Upper lobe of right lung (tissue), 1 donor: Measurements from ENCODE around the gene ALDH2. TPM values are rescaled to one million over a fixed set of nuclear protein-coding genes. Genes with fewer than 3 reads are reported as not detected.
"Not testable (repeated sequence)": the region's sequence is repeated elsewhere in the genome, so short reads cannot be mapped to it uniquely, and the experiment has no call there.

ENCODE experiments used
- ATAC-seq: fragments of 200-7000 bp; cut with Tn5 transposase; one replicate; pipeline ENCODE4 v1.9.1; 2020; ENCODE audit warnings: mild to moderate bottlenecking, moderate library complexity
- DNase-seq: peaks from one replicate; pipeline ENCODE4 v3.0.0-alpha.2; 2020
- H3K27ac ChIP-seq: fragments of 200-600 bp; one replicate; pipeline ENCODE4 v1.8.0; 2022
- H3K27me3 ChIP-seq: fragments of 200-600 bp; one replicate; pipeline ENCODE4 v1.8.0; 2022; ENCODE audit warnings: mild to moderate bottlenecking
- H3K36me3 ChIP-seq: fragments of 200-600 bp; one replicate; pipeline ENCODE4 v1.8.0; 2022
- H3K4me1 ChIP-seq: fragments of 200-600 bp; one replicate; pipeline ENCODE4 v1.8.0; 2022
- H3K4me3 ChIP-seq: fragments of 200-600 bp; one replicate; pipeline ENCODE4 v1.8.0; 2022; ENCODE audit warnings: mild to moderate bottlenecking
- H3K9me3 ChIP-seq: fragments of 200-600 bp; one replicate; pipeline ENCODE4 v1.8.0; 2022
- CTCF ChIP-seq: fragments of 200-600 bp; IDR thresholded peaks from one replicate; pipeline ENCODE4 v1.8.0; 2022; ENCODE audit warnings: antibody characterized with exemption
- intact Hi-C: fragments of 100-400 bp; cut with DNase I; formaldehyde crosslinking; loops from one replicate; pipeline ENCODE4 v1.11.0; 2022
- total RNA-seq: library from RNA; stranded (reverse); fragmentation: NEBNext Ultra II Directional; extraction: Animal tissue kit (Norgen Biotek cat#: 25700); gene quantifications from one replicate; pipeline ENCODE4 v1.2.1, GENCODE V29; 2021
- donor health status: DM: no; HTN: yes; CAD: no; lungs with severe emphysema.

Gene ALDH2
- total RNA-seq, 1 donor from 2014 or later: 329 TPM

- ATAC-seq: no peak
- H3K4me1 ChIP-seq: peaks cover 33% of the 10 kb centered on the region
- H3K9me3 ChIP-seq: no peaks in the 10 kb centered on the region
- H3K4me3 ChIP-seq: no peak overlapping the region
- no peak for DNase-seq
- intact Hi-C loops: no loop called here
- no peak overlapping the region for H3K27ac ChIP-seq
- H3K27me3 ChIP-seq: no peaks in the 10 kb centered on the region
- TF ChIP-seq CTCF: no peak
- H3K36me3 ChIP-seq: no peaks in the 10 kb centered on the region
Measured at GRCh38 chr12:111761099-111761498, 5.6 kb upstream of the ALDH2 start.

- no peaks in the 10 kb centered on the region for H3K27me3 ChIP-seq
- intact Hi-C loops: no loop called here
- H3K36me3 ChIP-seq: no peaks in the 10 kb centered on the region
- H3K4me1 ChIP-seq: peaks cover 34% of the 10 kb centered on the region
- ATAC-seq (no peak), DNase-seq (no peak)
- no peak for TF ChIP-seq CTCF
- H3K9me3 ChIP-seq: no peaks in the 10 kb centered on the region
- no peak overlapping the region for H3K27ac ChIP-seq
- no peak overlapping the region for H3K4me3 ChIP-seq
Measured at GRCh38 chr12:111761706-111762105, 5.0 kb upstream of the ALDH2 start.

GRCh38 chr12:111763552-111763951, 3.2 kb upstream of the ALDH2 start:
- DNase-seq, H3K36me3 ChIP-seq, ATAC-seq, H3K4me3 ChIP-seq, H3K27me3 ChIP-seq, intact Hi-C loops, H3K9me3 ChIP-seq, H3K27ac ChIP-seq: not testable (repeated sequence)
- H3K4me1 ChIP-seq: peaks cover 24% of the 10 kb centered on the region

GRCh38 chr12:111764120-111764821, 2.5 kb upstream of the ALDH2 start:
- Histone ChIP-seq H3K36me3 (no peaks in the 10 kb centered on the region), H3K27ac (no peak overlapping the region), H3K4me3 (no peak overlapping the region), H3K9me3 (no peaks in the 10 kb centered on the region), H3K27me3 (no peaks in the 10 kb centered on the region), H3K4me1 (peaks cover 28% of the 10 kb centered on the region)
- TF ChIP-seq CTCF: no peak
- ATAC-seq (no peak), DNase-seq (no peak)
- intact Hi-C loops: no loop called here

GRCh38 chr12:111767362-111768158, 827 bp downstream of the ALDH2 start:
- DNase-seq: no peak
- intact Hi-C loops: no loop called here

More at GRCh38 chr12:111767362-111768158, 827 bp downstream of the ALDH2 start:
- Histone ChIP-seq H3K27me3 (no peaks in the 10 kb centered on the region), H3K4me3 (peak overlapping the region; percentile 79), H3K27ac (peak overlapping the region; percentile 94), H3K4me1 (peaks cover 58% of the 10 kb centered on the region), H3K9me3 (no peaks in the 10 kb centered on the region), H3K36me3 (no peaks in the 10 kb centered on the region)
- TF ChIP-seq CTCF: no peak
- ATAC-seq: peak; percentile 30
